ENCODE measurements around the gene OXGR1.
A peak's percentile ranks its signal among the peaks of the same experiment; 100 is the strongest.

OXGR1 gene

DNA sequence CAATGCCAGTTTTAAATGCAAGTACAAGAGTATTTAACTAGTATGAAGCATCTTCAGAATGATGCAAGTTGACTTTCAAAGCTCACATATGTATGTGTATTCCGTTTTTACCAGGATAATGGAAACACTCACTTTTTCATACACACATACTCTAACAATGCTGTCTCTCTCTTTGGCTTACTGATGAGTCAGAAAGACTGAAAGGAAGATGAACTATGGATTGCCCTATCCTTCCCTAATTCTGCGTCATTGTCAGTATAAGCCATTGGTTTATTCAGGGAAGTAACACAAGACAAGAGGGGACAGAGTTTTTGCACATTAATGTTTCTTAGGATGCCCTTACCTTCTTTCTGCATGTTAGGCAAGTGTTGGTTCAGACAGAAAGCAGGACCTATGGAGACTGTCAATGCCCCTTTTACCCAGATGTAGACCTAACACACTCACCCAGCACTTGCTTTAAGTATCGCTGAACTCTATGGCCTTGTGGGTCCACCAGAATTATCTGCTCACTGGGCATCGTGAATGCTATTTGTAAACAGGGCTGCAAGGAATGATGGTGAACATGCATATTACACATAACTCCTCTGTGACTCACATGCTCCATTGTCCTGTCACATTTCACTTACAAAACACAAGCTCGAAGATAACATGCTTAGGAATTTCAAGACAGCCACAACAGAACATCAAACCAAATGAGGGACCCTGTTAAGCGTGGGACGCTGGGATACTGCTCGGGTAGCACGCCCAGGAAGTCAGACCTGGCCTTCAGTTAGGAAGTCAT, 10.0 kb upstream of the OXGR1 start:
- Histone ChIP-seq H3K9ac (ENCODE audit: low read length) (no peak overlapping the region), H3K4me3 (ENCODE audit: low read depth in 1 of 2, low read length in 2 of 2) (no peak overlapping the region), H3K27ac (ENCODE audit: low read depth, low read length) (no peak overlapping the region), H3K4me1 (ENCODE audit: insufficient read depth, low read length) (no peaks in the 10 kb centered on the region), H3K36me3 (ENCODE audit: insufficient read depth, low read length) (no peaks in the 10 kb centered on the region), H3K27me3 (ENCODE audit: control insufficient read depth in 1 of 2, insufficient read depth in 2 of 2, low read length in 2 of 2) (no peaks in the 10 kb centered on the region), H3K9me3 (ENCODE audit: low read length) (no peaks in the 10 kb centered on the region)

DNA sequence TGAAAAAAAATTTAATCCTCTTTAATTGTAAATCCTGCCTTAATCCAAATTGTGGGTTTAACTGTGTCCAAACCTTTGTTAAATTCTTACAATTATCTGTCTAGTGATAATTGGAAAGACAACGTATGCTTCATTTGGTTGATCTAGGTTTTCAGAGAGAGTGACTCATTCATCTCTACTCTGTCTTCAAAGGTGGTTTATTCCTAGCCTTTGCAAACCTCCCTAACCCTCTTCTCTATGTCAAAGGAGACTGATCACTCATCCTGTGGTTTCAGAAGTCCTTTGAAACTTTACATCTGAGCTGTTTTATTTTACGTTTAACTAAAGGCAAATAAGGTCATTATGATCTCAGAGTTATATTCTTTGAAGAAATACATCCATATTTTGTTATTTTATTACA, 8.8 kb upstream of the OXGR1 start:
- H3K4me3 ChIP-seq (ENCODE audit: low read depth in 1 of 2, low read length in 2 of 2), result no peak overlapping the region
- H3K9ac ChIP-seq (ENCODE audit: low read length), result no peak overlapping the region
- no peak overlapping the region for H3K27ac ChIP-seq (ENCODE audit: low read depth, low read length)
- H3K36me3 ChIP-seq (ENCODE audit: insufficient read depth, low read length), result no peaks in the 10 kb centered on the region
- H3K4me1 ChIP-seq (ENCODE audit: insufficient read depth, low read length), result no peaks in the 10 kb centered on the region
- no peaks in the 10 kb centered on the region for H3K9me3 ChIP-seq (ENCODE audit: low read length)
- H3K27me3 ChIP-seq (ENCODE audit: control insufficient read depth in 1 of 2, insufficient read depth in 2 of 2, low read length in 2 of 2), result no peaks in the 10 kb centered on the region

DNA sequence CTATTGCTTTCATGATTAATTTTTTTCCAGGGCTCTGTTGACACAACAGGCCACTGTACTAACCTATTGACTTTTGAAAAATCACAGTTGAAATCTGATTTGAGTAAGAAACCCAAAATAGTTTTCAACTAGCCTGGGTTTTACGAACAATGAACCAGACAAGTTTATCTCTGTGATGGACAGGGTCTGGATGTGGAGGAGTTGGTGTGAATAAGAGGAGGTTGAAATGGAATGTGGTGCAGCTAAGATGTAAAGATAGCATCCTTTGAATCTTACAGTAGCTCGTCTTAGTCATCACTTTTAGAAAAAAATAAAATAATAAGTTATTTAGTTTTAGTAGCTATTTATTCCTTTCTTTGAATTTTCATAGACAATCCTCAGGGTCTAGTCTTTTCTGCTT, 8.3 kb upstream of the OXGR1 start:
- no peaks in the 10 kb centered on the region for H3K36me3 ChIP-seq (ENCODE audit: insufficient read depth, low read length)
- H3K9me3 ChIP-seq (ENCODE audit: low read length), result no peaks in the 10 kb centered on the region
- H3K9ac ChIP-seq (ENCODE audit: low read length), result no peak overlapping the region
- H3K4me1 ChIP-seq (ENCODE audit: insufficient read depth, low read length), result no peaks in the 10 kb centered on the region
- H3K27ac ChIP-seq (ENCODE audit: low read depth, low read length), result no peak overlapping the region
- H3K27me3 ChIP-seq (ENCODE audit: control insufficient read depth in 1 of 2, insufficient read depth in 2 of 2, low read length in 2 of 2), result no peaks in the 10 kb centered on the region
- H3K4me3 ChIP-seq (ENCODE audit: low read depth in 1 of 2, low read length in 2 of 2), result no peak overlapping the region

DNA sequence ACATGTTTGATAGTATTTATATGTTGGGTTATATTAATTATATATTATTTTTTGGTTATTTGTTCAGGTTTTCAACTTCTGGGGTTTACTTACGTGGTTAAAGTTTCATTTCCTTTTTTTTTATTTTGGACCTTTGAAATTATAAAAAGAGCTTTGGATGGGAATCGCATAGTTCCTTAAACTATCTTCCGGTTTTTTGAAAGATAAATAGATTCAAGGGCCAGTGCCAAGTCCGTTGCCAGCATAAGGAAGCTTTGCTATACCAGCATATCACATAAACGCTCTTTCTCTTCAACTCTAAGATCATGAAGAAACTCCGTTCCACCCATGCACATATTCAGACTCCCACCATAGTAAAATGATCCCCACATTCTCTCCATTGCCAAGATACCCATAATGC, 7.4 kb upstream of the OXGR1 start:
- Histone ChIP-seq H3K4me1 (ENCODE audit: insufficient read depth, low read length) (no peaks in the 10 kb centered on the region), H3K27ac (ENCODE audit: low read depth, low read length) (no peak overlapping the region), H3K9me3 (ENCODE audit: low read length) (no peaks in the 10 kb centered on the region), H3K36me3 (ENCODE audit: insufficient read depth, low read length) (no peaks in the 10 kb centered on the region), H3K9ac (ENCODE audit: low read length) (no peak overlapping the region), H3K4me3 (ENCODE audit: low read depth in 1 of 2, low read length in 2 of 2) (no peak overlapping the region), H3K27me3 (ENCODE audit: control insufficient read depth in 1 of 2, insufficient read depth in 2 of 2, low read length in 2 of 2) (no peaks in the 10 kb centered on the region)

DNA sequence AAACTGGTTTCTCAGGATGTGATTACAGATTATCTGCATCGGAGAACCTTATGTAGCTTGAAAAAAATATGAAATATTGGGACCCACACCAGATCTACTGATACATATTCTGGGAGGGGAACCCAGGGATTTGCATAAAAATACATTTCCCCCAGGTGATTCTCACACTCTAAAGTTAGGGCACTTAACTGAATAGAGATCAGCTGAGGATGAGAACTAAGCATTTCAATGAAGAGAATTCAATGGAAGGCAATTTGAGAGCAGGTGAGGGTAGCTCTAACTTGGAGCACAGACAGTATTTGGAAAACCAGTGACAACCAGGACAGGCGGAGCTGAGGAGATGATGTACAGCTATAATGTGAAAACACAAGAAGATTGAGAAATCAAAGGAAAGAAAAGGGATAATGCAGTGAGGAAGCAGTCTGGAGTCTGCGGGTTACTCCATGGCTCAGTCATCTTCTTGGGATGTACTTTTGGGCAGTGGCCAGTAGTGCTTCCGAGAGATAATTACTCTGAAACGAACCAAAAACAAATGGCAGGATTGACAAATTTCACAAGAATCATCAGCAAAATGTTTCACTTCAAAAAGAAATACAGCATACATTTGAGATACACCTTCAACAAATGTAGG, 6.1 kb upstream of the OXGR1 start:
- Histone ChIP-seq H3K9me3 (ENCODE audit: low read length) (no peaks in the 10 kb centered on the region), H3K36me3 (ENCODE audit: insufficient read depth, low read length) (no peaks in the 10 kb centered on the region), H3K9ac (ENCODE audit: low read length) (no peak overlapping the region), H3K27me3 (ENCODE audit: control insufficient read depth in 1 of 2, insufficient read depth in 2 of 2, low read length in 2 of 2) (no peaks in the 10 kb centered on the region), H3K4me3 (ENCODE audit: low read depth in 1 of 2, low read length in 2 of 2) (no peak overlapping the region), H3K4me1 (ENCODE audit: insufficient read depth, low read length) (no peaks in the 10 kb centered on the region), H3K27ac (ENCODE audit: low read depth, low read length) (no peak overlapping the region)

DNA sequence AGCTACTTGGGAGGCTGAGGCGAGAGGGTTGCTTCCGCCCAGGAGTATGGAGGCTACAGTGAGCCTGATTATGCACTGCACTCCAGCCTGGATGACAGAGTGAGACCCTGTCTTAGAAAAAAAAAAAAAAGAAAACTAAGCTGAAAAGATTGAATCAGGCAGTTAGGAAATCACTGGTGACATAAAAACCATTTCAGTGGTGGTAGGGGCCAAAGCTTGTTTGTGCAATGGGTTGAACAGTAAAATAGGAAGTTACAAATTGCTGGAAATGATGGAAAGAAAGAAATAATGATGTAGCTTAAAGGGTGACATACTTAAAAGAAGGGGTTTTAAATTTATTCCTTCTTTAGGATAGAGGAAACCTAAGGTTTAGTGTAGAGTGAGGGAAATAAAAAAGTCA, 4.8 kb upstream of the OXGR1 start:
- Histone ChIP-seq H3K9me3 (ENCODE audit: low read length) (no peaks in the 10 kb centered on the region), H3K9ac (ENCODE audit: low read length) (no peak overlapping the region), H3K4me1 (ENCODE audit: insufficient read depth, low read length) (no peaks in the 10 kb centered on the region), H3K27me3 (ENCODE audit: control insufficient read depth in 1 of 2, insufficient read depth in 2 of 2, low read length in 2 of 2) (no peaks in the 10 kb centered on the region), H3K27ac (ENCODE audit: low read depth, low read length) (no peak overlapping the region), H3K4me3 (ENCODE audit: low read depth in 1 of 2, low read length in 2 of 2) (no peak overlapping the region), H3K36me3 (ENCODE audit: insufficient read depth, low read length) (no peaks in the 10 kb centered on the region)

DNA sequence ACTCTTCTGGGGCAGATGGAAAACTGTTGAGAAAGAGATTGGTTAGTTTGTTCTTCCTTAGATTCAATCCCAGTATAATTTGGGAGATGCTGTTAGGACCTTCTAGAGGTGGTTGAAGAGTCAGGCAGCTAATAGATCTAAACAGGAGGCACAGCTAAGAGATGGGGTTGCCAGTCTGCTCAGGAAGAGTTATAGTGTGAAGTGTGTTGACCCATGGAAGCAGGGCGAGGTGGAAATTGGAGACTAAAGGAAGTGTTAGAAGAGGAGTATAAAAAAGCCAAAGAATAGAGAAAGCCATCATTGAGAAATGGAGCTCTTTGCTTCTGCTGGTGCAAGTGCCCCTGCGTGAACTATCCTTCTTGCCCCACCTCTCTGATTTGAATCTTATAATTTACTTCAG, 3.8 kb upstream of the OXGR1 start:
- H3K27ac ChIP-seq (ENCODE audit: low read depth, low read length), result no peak overlapping the region
- no peak overlapping the region for H3K9ac ChIP-seq (ENCODE audit: low read length)
- no peaks in the 10 kb centered on the region for H3K4me1 ChIP-seq (ENCODE audit: insufficient read depth, low read length)
- H3K27me3 ChIP-seq (ENCODE audit: control insufficient read depth in 1 of 2, insufficient read depth in 2 of 2, low read length in 2 of 2), result no peaks in the 10 kb centered on the region
- H3K4me3 ChIP-seq (ENCODE audit: low read depth in 1 of 2, low read length in 2 of 2), result no peak overlapping the region
- no peaks in the 10 kb centered on the region for H3K9me3 ChIP-seq (ENCODE audit: low read length)
- no peaks in the 10 kb centered on the region for H3K36me3 ChIP-seq (ENCODE audit: insufficient read depth, low read length)

DNA sequence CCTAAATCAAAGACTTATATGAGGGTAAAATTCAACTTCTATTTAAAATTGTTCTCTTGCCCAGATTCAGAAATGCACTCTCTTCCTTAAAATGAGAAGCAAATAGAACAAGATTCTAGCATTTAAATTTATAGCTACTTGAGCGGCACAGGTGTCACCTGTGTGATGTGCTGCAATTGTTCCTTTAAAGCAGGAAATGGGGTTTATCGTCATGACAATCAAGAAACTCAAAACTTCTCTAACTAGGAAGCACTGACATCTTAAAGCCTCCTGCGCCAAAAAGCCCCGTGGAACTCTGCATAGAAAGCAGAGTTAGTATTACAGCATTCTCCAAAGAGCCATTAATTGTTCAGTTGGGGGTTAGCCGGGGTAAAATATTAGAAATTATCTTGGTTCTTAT, 2.6 kb upstream of the OXGR1 start:
- Histone ChIP-seq H3K36me3 (ENCODE audit: insufficient read depth, low read length) (no peaks in the 10 kb centered on the region), H3K27me3 (ENCODE audit: control insufficient read depth in 1 of 2, insufficient read depth in 2 of 2, low read length in 2 of 2) (no peaks in the 10 kb centered on the region), H3K4me1 (ENCODE audit: insufficient read depth, low read length) (no peaks in the 10 kb centered on the region), H3K9me3 (ENCODE audit: low read length) (no peaks in the 10 kb centered on the region), H3K9ac (ENCODE audit: low read length) (no peak overlapping the region), H3K27ac (ENCODE audit: low read depth, low read length) (no peak overlapping the region), H3K4me3 (ENCODE audit: low read depth in 1 of 2, low read length in 2 of 2) (no peak overlapping the region)

DNA sequence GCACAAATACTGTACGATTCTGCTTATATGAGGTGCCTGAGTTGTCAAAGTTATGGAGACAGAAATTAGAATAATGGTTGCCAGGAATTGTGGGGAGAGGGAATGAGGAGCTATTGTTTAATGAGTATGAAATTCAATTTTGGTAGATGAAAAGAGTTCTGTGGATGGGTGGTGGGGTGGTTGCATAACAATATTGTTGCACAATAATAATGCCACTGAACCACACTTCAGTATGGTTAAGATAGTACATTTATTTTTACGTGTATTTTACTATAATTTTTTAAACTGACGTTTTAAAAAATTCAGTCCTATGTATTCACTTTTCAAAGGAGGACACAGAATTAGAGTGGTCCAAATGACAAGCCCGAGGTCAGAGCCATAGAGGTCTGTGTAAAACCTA, 1.8 kb upstream of the OXGR1 start:
- Histone ChIP-seq H3K9ac (ENCODE audit: low read length) (no peak overlapping the region), H3K27ac (ENCODE audit: low read depth, low read length) (no peak overlapping the region)

DNA sequence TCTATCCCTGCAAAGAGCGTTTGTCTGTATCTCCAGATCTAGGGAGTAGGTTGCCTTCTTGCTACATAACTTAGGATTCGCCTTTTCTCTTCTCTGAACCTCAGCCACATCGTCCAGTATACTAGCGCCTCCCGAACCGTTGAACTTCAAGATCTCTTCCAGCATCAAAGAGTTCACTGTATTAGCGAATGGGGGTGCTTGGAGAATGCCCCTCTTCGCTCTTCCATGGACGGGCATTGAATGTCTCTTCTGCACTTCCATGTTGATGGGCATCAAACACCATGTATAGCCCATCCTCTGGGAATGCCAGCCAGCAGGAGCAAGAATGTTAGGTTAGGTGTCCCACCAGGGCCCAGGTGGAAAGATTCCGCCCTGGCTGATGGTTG, 575 bp upstream of the OXGR1 start:
- H3K36me3 ChIP-seq (ENCODE audit: insufficient read depth, low read length), result no peaks in the 10 kb centered on the region
- no peaks in the 10 kb centered on the region for H3K4me1 ChIP-seq (ENCODE audit: insufficient read depth, low read length)
- no peak overlapping the region for H3K4me3 ChIP-seq (ENCODE audit: low read depth in 1 of 2, low read length in 2 of 2)
- H3K27me3 ChIP-seq (ENCODE audit: control insufficient read depth in 1 of 2, insufficient read depth in 2 of 2, low read length in 2 of 2), result no peaks in the 10 kb centered on the region
- no peak overlapping the region for H3K9ac ChIP-seq (ENCODE audit: low read length)
- H3K27ac ChIP-seq (ENCODE audit: low read depth, low read length), result no peak overlapping the region
- H3K9me3 ChIP-seq (ENCODE audit: low read length), result no peaks in the 10 kb centered on the region

More for the DNA sequence above, 1.8 kb upstream of the OXGR1 start:
- no peak overlapping the region for H3K4me3 ChIP-seq (ENCODE audit: low read depth in 1 of 2, low read length in 2 of 2)
- H3K27me3 ChIP-seq (ENCODE audit: control insufficient read depth in 1 of 2, insufficient read depth in 2 of 2, low read length in 2 of 2), result no peaks in the 10 kb centered on the region
- H3K9me3 ChIP-seq (ENCODE audit: low read length), result no peaks in the 10 kb centered on the region
- no peaks in the 10 kb centered on the region for H3K36me3 ChIP-seq (ENCODE audit: insufficient read depth, low read length)
- no peaks in the 10 kb centered on the region for H3K4me1 ChIP-seq (ENCODE audit: insufficient read depth, low read length)

DNA sequence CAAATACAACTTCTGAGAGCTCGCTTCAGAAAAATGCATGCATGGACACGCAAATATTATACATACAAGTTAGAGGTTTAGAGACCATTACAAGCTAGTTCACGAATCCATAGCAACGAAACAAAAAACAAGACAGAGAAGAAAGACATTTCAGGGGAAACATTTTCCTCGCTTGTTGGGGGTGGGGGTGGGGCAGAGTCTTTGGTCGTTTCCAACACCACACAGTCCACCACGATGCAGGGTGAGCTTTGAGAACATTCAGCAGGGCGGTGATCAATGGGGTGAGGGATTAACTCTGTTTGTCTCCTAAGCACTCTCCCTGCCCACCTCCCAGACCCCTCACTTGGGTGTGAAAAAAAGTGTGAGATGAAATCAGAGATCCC, 651 bp downstream of the OXGR1 start:
- H3K4me1 ChIP-seq (ENCODE audit: insufficient read depth, low read length), result no peaks in the 10 kb centered on the region
- no peaks in the 10 kb centered on the region for H3K27me3 ChIP-seq (ENCODE audit: control insufficient read depth in 1 of 2, insufficient read depth in 2 of 2, low read length in 2 of 2)
- H3K4me3 ChIP-seq (ENCODE audit: low read depth in 1 of 2, low read length in 2 of 2), result peak overlapping the region; percentile 51 to 59
- no peaks in the 10 kb centered on the region for H3K9me3 ChIP-seq (ENCODE audit: low read length)
- H3K9ac ChIP-seq (ENCODE audit: low read length), result no peak overlapping the region
- H3K36me3 ChIP-seq (ENCODE audit: insufficient read depth, low read length), result no peaks in the 10 kb centered on the region
- no peak overlapping the region for H3K27ac ChIP-seq (ENCODE audit: low read depth, low read length)

DNA sequence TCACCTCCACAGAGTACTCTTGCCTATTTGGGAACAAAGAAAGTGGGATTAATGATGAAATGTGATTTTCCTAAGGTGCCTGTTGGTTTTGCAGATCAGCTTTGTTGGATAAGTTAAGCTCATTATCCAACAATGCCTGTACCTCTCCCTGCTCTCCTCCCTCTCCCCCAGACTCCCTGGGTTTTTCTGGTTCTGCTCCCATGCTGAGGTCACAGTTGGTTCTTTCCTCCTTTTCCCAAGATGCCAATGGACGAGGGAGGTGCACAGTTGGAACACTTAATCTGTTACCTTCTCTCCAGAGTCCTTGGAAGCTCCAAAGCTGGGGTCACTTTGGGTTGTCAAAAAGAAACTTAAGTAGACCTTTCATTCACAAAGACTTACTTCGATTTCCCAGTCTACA, 1.6 kb downstream of the OXGR1 start:
- Histone ChIP-seq H3K4me3 (ENCODE audit: low read depth in 1 of 2, low read length in 2 of 2) (no peak overlapping the region), H3K4me1 (ENCODE audit: insufficient read depth, low read length) (no peaks in the 10 kb centered on the region), H3K9ac (ENCODE audit: low read length) (no peak overlapping the region), H3K9me3 (ENCODE audit: low read length) (no peaks in the 10 kb centered on the region), H3K27ac (ENCODE audit: low read depth, low read length) (no peak overlapping the region), H3K27me3 (ENCODE audit: control insufficient read depth in 1 of 2, insufficient read depth in 2 of 2, low read length in 2 of 2) (no peaks in the 10 kb centered on the region), H3K36me3 (ENCODE audit: insufficient read depth, low read length) (no peaks in the 10 kb centered on the region)

All from muscle layer of colon (tissue), 2 donors.